RPMI8226 (cell line): ENCODE results near the gene SGK1.
"Not testable (repeated sequence)": the region's sequence is repeated elsewhere in the genome, so short reads cannot be mapped to it uniquely, and the experiment has no call there.

Source experiments
- DNase-seq: peaks from one replicate; pipeline ENCODE4 v3.0.0-alpha.2; 2015

Gene SGK1

GRCh38 chr6:134299236-134299635, 18.7 kb downstream of the SGK1 start:
- DNase-seq, result no peak

DNA sequence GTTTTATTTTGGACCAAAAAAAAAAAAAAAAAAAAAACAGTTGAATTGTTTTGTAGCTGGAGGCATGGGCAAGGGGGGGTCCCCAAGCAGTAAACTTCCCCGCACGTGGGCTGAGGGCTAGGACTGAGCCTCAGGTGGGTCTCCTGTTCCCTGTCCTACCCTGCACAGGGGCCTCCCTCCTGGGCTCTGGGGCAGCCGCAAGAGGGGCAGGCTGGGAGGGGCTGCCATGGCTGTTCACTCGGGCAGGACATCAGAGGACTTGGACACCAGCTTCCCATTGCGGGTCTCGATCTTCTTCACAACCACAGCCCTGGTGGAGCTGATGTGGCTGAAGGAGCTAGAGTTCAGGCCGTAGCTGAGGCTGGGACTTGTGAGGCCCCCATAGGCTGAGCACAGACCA, 21.1 kb downstream of the SGK1 start:
- DNase-seq, result no peak

GRCh38 chr6:134295953-134296553, 21.9 kb downstream of the SGK1 start:
- DNase-seq, result peak; percentile 4

DNA sequence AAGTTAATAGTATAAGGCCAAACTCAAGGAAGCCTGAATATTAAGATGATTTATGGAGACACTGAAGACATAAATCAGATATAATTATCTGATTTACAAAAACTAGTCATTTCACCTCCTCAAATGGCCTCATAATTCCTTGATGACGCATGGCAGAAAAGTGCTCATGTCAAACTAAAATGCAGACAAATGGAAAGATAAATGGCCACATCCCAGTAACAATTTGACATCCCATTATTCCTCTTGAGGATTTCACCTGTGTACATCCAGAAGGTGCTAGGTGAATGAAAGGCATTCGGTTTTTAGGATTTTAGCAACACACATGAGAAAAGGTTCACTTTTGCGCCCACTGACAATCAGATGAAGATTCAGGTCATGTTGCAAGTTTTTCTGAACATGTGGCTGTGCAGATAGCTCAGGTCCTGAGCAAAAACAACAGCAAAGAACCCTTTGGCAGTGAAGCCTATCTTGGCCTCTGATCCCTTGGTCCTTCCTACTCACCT, 24.2 kb downstream of the SGK1 start:
- no peak for DNase-seq

DNA sequence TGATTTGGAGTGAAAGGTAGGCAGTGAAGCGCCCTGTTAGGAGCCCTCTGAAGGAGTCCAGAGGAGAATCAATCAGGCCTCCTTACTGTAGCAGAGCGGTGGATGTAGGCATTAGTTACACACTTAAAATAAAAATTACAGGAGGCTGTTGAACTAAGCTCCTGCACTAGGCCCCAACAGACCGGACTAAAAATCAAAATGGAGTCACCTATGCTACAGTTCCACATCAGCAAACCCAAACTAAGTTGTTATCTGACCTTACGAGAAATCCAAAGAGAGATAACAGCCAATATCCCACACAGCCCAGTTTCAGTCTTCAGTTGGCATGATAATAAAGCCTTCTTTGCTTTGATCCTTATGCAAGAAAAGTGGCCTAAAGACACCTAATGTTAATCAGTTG, 26.8 kb downstream of the SGK1 start:
- DNase-seq, result no peak

- DNase-seq, result no peak
Measured at GRCh38 chr6:134289204-134289575, 28.7 kb downstream of the SGK1 start.

GRCh38 chr6:134288538-134289203, 29.2 kb downstream of the SGK1 start:
- DNase-seq, result no peak

DNA sequence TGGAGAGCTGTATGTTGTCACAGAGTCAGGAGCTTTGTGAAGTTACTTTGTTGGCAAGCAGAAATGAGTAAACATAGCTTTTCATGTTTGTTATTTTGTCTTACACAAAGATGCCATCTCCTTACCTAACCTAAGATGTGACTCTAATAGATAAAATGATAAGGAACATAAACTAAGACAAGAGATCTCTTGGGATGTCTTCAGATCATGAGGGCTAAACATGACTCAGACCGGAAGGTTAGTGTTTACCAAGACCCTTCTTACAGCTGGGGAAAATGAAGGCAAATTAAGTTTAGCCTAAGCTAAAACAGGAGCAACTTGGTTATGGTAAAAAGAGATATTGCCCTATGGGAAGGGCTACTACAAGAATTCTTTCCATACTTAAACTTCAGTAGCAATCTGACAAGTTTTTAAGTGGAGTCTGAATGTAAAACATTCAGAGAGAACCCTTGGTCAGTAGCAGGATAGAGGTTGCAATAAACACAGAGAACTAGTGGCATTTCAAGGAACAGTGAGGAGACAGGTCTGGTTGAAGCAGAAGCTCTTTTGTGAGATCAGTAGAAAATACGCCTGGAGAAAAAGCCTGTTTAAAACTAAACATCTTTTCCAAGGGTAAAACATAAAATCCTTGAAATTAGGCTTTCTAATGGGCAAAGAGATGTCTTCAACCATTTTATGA, 29.9 kb downstream of the SGK1 start:
- DNase-seq, result no peak

GRCh38 chr6:134282816-134283215, 35.1 kb downstream of the SGK1 start:
- DNase-seq, result no peak

GRCh38 chr6:134281388-134281787, 36.5 kb downstream of the SGK1 start:
- no peak for DNase-seq

DNA sequence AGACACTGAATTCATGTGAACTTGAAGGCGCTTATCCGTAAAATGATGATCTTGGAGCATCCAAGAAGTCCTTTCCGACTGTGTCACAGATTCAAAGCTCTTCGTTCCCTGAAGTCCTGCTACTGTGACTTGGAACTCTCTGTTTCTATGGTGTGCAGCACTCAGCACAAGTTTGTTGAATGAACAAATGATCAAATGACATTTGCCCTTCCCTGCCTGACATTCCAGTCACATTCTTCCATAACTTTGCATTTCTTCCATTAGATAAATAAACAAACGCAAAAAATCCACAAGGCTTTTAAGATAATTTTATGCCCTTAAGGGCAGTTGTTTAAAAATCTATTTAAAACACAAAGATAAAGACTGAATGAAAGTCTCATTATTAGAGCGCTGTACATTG, 39.9 kb downstream of the SGK1 start:
- DNase-seq, result no peak

DNA sequence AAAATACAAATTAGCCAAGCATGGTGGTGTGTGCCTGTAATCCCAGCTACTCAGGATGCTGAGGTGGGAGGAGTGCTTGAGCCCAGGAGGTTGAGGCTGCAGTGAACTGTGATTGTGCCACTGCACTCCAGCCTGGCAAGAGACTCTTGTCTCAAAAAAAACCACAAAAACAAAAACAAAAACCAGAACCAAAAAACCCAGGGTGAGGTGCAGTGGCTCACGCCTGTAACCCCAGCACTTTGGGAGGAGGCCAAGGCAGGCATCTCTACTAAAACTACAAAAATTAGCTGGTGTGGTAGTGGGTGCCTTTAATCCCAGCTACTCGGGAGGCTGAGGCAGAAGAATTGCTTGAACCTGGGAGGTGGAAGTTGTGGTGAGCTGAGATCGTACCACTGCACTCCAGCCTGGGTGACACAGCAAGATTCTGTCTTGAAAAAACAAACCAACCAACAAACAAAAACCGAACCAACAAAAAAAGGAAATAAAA, 41.0 kb downstream of the SGK1 start:
- not testable (repeated sequence) for DNase-seq

- DNase-seq, result no peak
Measured at GRCh38 chr6:134272374-134272773, 45.5 kb downstream of the SGK1 start.

- DNase-seq, result no peak
Measured at GRCh38 chr6:134267917-134268361, 50.0 kb downstream of the SGK1 start.

DNA sequence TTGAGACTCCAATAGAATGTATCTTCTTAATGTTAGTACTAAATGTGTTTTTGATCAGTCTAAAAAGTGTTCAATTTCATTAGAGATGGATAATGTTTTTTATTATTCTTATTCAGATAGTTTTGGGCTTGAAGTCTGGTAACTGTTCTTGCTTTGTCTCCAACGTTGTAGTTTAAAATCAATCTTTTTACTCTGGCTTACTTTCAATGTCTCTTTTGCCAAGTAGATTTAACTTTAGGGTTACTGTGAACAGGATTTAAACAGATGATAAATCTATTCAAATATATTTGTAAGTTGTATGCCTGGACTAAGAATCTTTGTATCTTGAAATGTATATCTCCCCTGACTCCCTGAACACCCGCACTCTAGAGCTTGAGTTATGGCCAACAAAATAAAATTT, 51.1 kb downstream of the SGK1 start:
- no peak for DNase-seq

- no peak for DNase-seq
Measured at GRCh38 chr6:134261766-134262165, 56.1 kb downstream of the SGK1 start.

GRCh38 chr6:134258849-134259306, 59.0 kb downstream of the SGK1 start:
- no peak for DNase-seq

DNA sequence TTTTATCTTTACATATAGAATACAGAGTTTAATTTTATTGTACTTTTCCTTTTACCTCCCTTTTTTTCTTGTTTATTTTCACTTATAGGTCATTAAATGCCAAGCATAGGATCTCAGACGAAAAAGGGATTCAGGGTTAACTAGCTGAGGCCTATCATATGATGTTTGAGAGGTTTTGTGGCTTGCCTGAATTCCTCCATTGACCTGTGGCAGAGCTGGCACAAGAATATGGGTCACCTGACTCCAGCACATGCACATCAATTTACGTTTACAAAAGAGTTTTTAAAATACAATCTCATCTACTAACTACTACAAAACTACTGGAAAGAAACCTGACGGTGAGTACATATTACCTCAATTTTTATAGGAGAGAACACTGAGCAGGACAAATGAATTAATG, 60.4 kb downstream of the SGK1 start:
- no peak for DNase-seq

DNA sequence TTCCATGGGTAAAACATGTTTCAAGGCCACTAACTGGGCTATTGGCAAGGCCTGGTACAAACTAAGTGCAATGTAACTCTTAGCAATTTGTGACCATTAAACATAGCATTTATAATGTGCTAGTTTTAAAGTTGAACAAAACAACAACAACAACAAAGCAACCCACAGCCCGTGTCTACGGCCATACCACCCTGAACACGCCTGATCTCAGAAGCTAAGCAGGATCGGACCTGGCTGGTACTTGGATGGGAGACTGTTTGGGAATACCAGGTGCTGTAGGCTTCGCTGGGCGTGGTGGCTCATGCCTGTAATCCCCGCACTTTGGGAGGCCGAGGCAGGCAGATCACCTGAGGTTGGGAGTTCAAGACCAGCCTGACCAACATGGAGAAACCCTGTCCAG, 61.0 kb downstream of the SGK1 start:
- no peak for DNase-seq

DNA sequence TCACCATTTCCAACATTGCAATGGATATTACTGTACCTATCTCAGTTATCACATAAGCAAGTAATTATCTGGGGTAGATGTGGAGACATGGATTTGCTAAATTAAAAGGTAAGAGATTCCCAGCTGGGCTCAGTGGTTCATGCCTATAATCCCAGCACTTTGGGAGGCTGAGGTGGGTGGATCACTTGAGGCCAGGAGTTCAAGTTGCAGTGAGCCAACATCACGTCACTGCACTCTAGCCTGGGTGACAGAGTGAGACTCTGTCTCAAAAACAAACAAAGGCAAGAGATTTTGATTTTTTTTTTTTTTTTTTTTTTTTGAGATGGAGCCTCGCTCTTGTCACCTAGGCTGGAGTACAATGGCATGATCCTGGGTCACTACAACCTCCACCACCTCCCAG, 62.6 kb downstream of the SGK1 start:
- DNase-seq, result not testable (repeated sequence)

GRCh38 chr6:134254118-134254517, 63.8 kb downstream of the SGK1 start:
- no peak for DNase-seq

DNA sequence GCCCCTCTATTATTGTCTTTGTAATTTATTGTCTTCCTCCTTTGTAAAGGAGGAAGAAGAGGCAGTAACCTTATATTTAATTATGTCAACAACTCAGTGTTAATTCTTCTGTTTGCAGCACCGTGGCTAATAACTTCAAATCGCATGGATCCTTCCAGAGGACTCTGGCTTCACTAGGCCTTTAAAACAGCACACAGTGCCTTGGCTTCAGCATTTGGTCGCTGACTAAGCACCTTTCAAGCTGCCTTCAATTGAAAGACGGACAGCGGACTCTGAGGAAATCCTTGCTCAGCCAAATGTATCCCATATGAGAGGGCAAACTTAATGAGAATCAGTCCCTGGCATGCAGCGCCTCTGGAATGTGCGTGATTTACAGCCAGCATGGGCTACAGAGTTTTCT, 64.2 kb downstream of the SGK1 start:
- DNase-seq, result no peak

DNA sequence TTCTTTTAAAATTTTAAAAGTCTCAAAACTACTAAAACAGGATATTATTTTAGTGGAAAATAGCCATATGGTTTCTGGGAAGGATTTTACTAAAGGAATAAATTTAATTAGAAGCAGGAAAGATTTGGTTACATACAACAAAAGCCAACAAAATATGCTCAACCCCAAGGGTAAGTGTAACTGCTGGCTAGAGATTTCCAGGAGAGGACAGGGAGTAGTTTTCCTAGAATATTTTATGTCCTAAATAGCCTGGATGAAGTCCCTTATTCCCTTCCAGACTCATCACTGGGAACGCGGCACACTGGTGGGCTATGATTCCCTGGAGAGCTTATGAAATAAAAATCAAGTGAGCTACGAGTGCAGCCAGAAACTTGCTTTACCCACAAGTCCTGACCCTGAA, 66.6 kb downstream of the SGK1 start:
- no peak for DNase-seq

DNA sequence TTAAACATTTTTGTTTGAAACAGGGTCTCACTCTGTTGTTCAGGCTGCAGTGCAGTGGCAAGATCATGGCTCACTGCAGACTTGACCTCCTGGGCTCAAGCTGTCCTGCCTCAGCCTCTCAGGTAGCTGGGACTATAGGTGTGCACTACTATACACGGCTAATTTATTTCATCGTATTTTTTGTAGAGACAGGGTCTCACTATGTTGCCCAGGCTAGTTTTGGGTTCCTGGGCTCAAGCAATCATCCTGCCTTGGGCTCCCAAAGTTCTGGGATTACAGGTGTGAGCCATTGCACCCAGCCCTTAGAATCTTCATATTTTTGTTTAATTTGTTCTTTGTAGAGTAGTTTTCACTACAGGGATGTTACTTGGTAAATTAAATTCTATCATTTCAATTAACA, 67.1 kb downstream of the SGK1 start:
- no peak for DNase-seq
